Stimulated activated CD4-positive, alpha-beta T cell treated with anti-CD3 and anti-CD28 coated beads, Interleukin-1b, Interleukin-23, amount 100 ng/mL, for 24 hours (primary cell): Measurements from ENCODE around the gene SMARCC1.

Experiments
- DNase-seq, 4 experiments: peaks; one replicate each; pipeline ENCODE4 v3.0.0-alpha.2; 2020; ENCODE audit warnings: low read depth in 4 of 4, low spot score in 1 of 4

The SMARCC1 gene

GRCh38 chr3:47592066-47592795 is 189.5 kb downstream of the SMARCC1 start:
- DNase-seq: no peak

- no peak for DNase-seq
Measured at GRCh38 chr3:47590216-47590615, 191.5 kb downstream of the SMARCC1 start.

- no peak for DNase-seq
Measured at GRCh38 chr3:47588587-47588986, 193.1 kb downstream of the SMARCC1 start.

- DNase-seq: no peak
Measured at GRCh38 chr3:47588053-47588452, 193.6 kb downstream of the SMARCC1 start.

GRCh38 chr3:47586746-47587145 is 194.9 kb downstream of the SMARCC1 start:
- no peak for DNase-seq

- DNase-seq: no peak
Measured at GRCh38 chr3:47583320-47584075, 198.2 kb downstream of the SMARCC1 start.

- DNase-seq: no peak
Measured at GRCh38 chr3:47581835-47582234, 199.9 kb downstream of the SMARCC1 start.

- no peak for DNase-seq
Measured at GRCh38 chr3:47581422-47581821, 200.3 kb downstream of the SMARCC1 start.

GRCh38 chr3:47580481-47580880 is 201.2 kb downstream of the SMARCC1 start:
- no peak for DNase-seq

- no peak for DNase-seq
Measured at GRCh38 chr3:47579875-47580274, 201.8 kb downstream of the SMARCC1 start.

- DNase-seq: peak in 1 of 4 experiments; percentile 13
Measured at GRCh38 chr3:47578691-47579632, 202.7 kb downstream of the SMARCC1 start, which contains the start of gene CSPG5. CSPG5 (minus strand) TSS chr3:47578865; CDS start chr3:47578693, 172 bp downstream.

GRCh38 chr3:47578119-47578632 is 203.5 kb downstream of the SMARCC1 start:
- peak in 3 of 4 experiments; percentile 7 to 16 (median 13) for DNase-seq

- DNase-seq: no peak
Measured at GRCh38 chr3:47577583-47578118, 204.0 kb downstream of the SMARCC1 start.

GRCh38 chr3:47573190-47574172 is 208.2 kb downstream of the SMARCC1 start:
- DNase-seq: no peak

GRCh38 chr3:47571391-47572175 is 210.1 kb downstream of the SMARCC1 start:
- no peak for DNase-seq

- no peak for DNase-seq
Measured at GRCh38 chr3:47568901-47569300, 212.8 kb downstream of the SMARCC1 start.

- no peak for DNase-seq
Measured at GRCh38 chr3:47567149-47567548, 214.5 kb downstream of the SMARCC1 start.

GRCh38 chr3:47566667-47567066 is 215.0 kb downstream of the SMARCC1 start:
- no peak for DNase-seq
